Measurements from ENCODE around the gene SLC27A6.

SLC27A6 gene

GRCh38 chr5:129077433-129078075 lies 112.3 kb downstream of the SLC27A6 start:
- H3K4me3 ChIP-seq (replicated peaks; ENCODE audit: low read depth, low read length): no peak overlapping the region
- no peak for TF ChIP-seq CTCF (IDR thresholded peaks at IDR 0.05; ENCODE audit: low read depth, low read length, missing control alignments)
- no peak for DNase-seq (ENCODE audit: extremely low read depth, low read depth)

- H3K4me3 ChIP-seq (replicated peaks; ENCODE audit: low read depth, low read length): no peak overlapping the region
- no peak for DNase-seq (ENCODE audit: extremely low read depth, low read depth)
- TF ChIP-seq CTCF (IDR thresholded peaks at IDR 0.05; ENCODE audit: low read depth, low read length, missing control alignments): no peak
Observed at GRCh38 chr5:129078247-129078646, 113.0 kb downstream of the SLC27A6 start.

- TF ChIP-seq CTCF (IDR thresholded peaks at IDR 0.05; ENCODE audit: low read depth, low read length, missing control alignments): no peak
- no peak overlapping the region for H3K4me3 ChIP-seq (replicated peaks; ENCODE audit: low read depth, low read length)
- no peak for DNase-seq (ENCODE audit: extremely low read depth, low read depth)
Observed at GRCh38 chr5:129078660-129079059, 113.4 kb downstream of the SLC27A6 start.

GRCh38 chr5:129079496-129079895 lies 114.2 kb downstream of the SLC27A6 start:
- DNase-seq (ENCODE audit: extremely low read depth, low read depth): no peak
- no peak for TF ChIP-seq CTCF (IDR thresholded peaks at IDR 0.05; ENCODE audit: low read depth, low read length, missing control alignments)
- no peak overlapping the region for H3K4me3 ChIP-seq (replicated peaks; ENCODE audit: low read depth, low read length)

GRCh38 chr5:129080766-129081165 lies 115.5 kb downstream of the SLC27A6 start:
- TF ChIP-seq CTCF (IDR thresholded peaks at IDR 0.05; ENCODE audit: low read depth, low read length, missing control alignments): no peak
- DNase-seq (ENCODE audit: extremely low read depth, low read depth): no peak
- no peak overlapping the region for H3K4me3 ChIP-seq (replicated peaks; ENCODE audit: low read depth, low read length)

GRCh38 chr5:129082225-129083136 lies 117.2 kb downstream of the SLC27A6 start:
- no peak overlapping the region for H3K4me3 ChIP-seq (replicated peaks; ENCODE audit: low read depth, low read length)
- DNase-seq (ENCODE audit: extremely low read depth, low read depth): no peak
- no peak for TF ChIP-seq CTCF (IDR thresholded peaks at IDR 0.05; ENCODE audit: low read depth, low read length, missing control alignments)

All from HFF-Myc (cell line).